ENCODE results near the gene ADAMTSL1. TPM values are rescaled to one million over a fixed set of nuclear protein-coding genes. Genes with fewer than 3 reads are reported as not detected.
A peak's percentile ranks its signal among the peaks of the same experiment; 100 is the strongest.

ADAMTSL1 gene
- total and polyA plus RNA-seq, 4 donors = 0.31 to 3.4 (median 1.9) TPM

DNA sequence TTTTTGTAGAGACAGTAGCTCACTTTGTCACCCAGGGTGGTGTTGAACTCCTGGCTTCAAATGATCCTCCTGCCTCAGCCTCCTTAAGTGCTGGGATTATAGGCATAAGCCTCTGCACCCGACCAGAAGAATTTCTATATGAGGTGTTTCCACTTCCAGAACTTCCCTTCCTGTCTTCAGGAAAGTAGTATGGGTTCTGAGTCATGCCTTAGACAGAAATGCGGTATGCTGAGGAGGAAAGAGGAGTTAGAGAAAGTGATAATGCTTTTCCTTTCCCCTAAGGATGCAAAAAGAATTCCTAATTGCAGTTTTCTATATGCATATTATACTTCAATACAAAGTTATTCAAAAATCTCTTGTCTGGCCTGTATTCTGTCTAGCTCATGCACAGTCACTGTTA, 16.4 kb upstream of the ADAMTSL1 start:
- DNase-seq (ENCODE audit: low spot score) = no peak
- TF ChIP-seq MAX (IDR thresholded peaks at IDR 0.05) = no peak
- TF ChIP-seq JUND (IDR thresholded peaks at IDR 0.05) = no peak
- no peak for TF ChIP-seq HNF4A (conservative IDR thresholded peaks at IDR 0.05)
- TF ChIP-seq HNF4G (IDR thresholded peaks at IDR 0.05) = no peak
- TF ChIP-seq REST (IDR thresholded peaks at IDR 0.05) = no peak
- no peak for TF ChIP-seq YY1 (IDR thresholded peaks at IDR 0.05)
- TF ChIP-seq RAD21 (IDR thresholded peaks at IDR 0.05) = no peak
- TF ChIP-seq, protein P1, sequence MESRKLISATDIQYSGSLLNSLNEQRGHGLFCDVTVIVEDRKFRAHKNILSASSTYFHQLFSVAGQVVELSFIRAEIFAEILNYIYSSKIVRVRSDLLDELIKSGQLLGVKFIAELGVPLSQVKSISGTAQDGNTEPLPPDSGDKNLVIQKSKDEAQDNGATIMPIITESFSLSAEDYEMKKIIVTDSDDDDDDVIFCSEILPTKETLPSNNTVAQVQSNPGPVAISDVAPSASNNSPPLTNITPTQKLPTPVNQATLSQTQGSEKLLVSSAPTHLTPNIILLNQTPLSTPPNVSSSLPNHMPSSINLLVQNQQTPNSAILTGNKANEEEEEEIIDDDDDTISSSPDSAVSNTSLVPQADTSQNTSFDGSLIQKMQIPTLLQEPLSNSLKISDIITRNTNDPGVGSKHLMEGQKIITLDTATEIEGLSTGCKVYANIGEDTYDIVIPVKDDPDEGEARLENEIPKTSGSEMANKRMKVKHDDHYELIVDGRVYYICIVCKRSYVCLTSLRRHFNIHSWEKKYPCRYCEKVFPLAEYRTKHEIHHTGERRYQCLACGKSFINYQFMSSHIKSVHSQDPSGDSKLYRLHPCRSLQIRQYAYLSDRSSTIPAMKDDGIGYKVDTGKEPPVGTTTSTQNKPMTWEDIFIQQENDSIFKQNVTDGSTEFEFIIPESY (IDR thresholded peaks at IDR 0.05) = no peak
- no peak for TF ChIP-seq SP1 (IDR thresholded peaks at IDR 0.05)
- no peak for TF ChIP-seq FOXA1 (IDR thresholded peaks at IDR 0.05)
- TF ChIP-seq, protein P2, sequence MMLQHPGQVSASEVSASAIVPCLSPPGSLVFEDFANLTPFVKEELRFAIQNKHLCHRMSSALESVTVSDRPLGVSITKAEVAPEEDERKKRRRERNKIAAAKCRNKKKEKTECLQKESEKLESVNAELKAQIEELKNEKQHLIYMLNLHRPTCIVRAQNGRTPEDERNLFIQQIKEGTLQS (IDR thresholded peaks at IDR 0.05) = no peak
- TF ChIP-seq FOXA2 (IDR thresholded peaks at IDR 0.05) = no peak
- no peak for TF ChIP-seq TAF1 (conservative IDR thresholded peaks at IDR 0.05)
- no peak for TF ChIP-seq EGR1 (IDR thresholded peaks at IDR 0.05; ENCODE audit: low read depth in 2 of 2)
- TF ChIP-seq GABPA (IDR thresholded peaks at IDR 0.05 in 1 of 2, conservative IDR thresholded peaks at IDR 0.05 in 1 of 2) = no peak
- H3K4me3 ChIP-seq (ENCODE audit: low read depth in 1 of 3, low read length in 3 of 3) = no peak overlapping the region
- H3K27ac ChIP-seq (ENCODE audit: low read depth in 1 of 2, low read length in 2 of 2) = peak overlapping the region; percentile 75 to 88
- H3K36me3 ChIP-seq (ENCODE audit: control insufficient read depth in 4 of 4, insufficient read depth in 3 of 4, low read depth in 1 of 4, low read length in 3 of 4) = no peaks in the 10 kb centered on the region
- peaks cover 5 to 14% (median 11%) of the 10 kb centered on the region in 4 donors for H3K4me1 ChIP-seq (ENCODE audit: control insufficient read depth in 4 of 4, insufficient read depth in 4 of 4, low read length in 3 of 4)
- H3K27me3 ChIP-seq (ENCODE audit: control insufficient read depth in 4 of 4, insufficient read depth in 4 of 4, low read length in 3 of 4) = no peaks in the 10 kb centered on the region
- no peak overlapping the region for H3K9ac ChIP-seq (ENCODE audit: low read depth in 1 of 2, low read length in 2 of 2)
- WGBS = 88% methylated on average over 2 of the region's 2 CpGs
- no peaks in the 10 kb centered on the region for H3K9me3 ChIP-seq (ENCODE audit: control insufficient read depth in 4 of 4, low read length in 3 of 4)

- 90% methylated on average over 7 of the region's 7 CpGs for WGBS
- no peak overlapping the region for H3K9ac ChIP-seq (ENCODE audit: low read depth in 1 of 2, low read length in 2 of 2)
- H3K9me3 ChIP-seq (ENCODE audit: control insufficient read depth in 4 of 4, low read length in 3 of 4) = no peaks in the 10 kb centered on the region
- no peaks in the 10 kb centered on the region for H3K36me3 ChIP-seq (ENCODE audit: control insufficient read depth in 4 of 4, insufficient read depth in 3 of 4, low read depth in 1 of 4, low read length in 3 of 4)
- no peaks in the 10 kb centered on the region for H3K27me3 ChIP-seq (ENCODE audit: control insufficient read depth in 4 of 4, insufficient read depth in 4 of 4, low read length in 3 of 4)
- peaks cover 5 to 14% (median 11%) of the 10 kb centered on the region in 4 donors for H3K4me1 ChIP-seq (ENCODE audit: control insufficient read depth in 4 of 4, insufficient read depth in 4 of 4, low read length in 3 of 4)
- no peak overlapping the region for H3K4me3 ChIP-seq (ENCODE audit: low read depth in 1 of 3, low read length in 3 of 3)
- no peak for DNase-seq (ENCODE audit: low spot score)
- H3K27ac ChIP-seq (ENCODE audit: low read depth in 1 of 2, low read length in 2 of 2) = no peak overlapping the region
- no peak for TF ChIP-seq EGR1 (IDR thresholded peaks at IDR 0.05; ENCODE audit: low read depth in 2 of 2)
- no peak for TF ChIP-seq REST (IDR thresholded peaks at IDR 0.05)
- no peak for TF ChIP-seq FOXA1 (IDR thresholded peaks at IDR 0.05)
- TF ChIP-seq JUND (IDR thresholded peaks at IDR 0.05) = no peak
- TF ChIP-seq CTCF (IDR thresholded peaks at IDR 0.05; ENCODE audit: low read depth, low read length, missing input control) = no peak
- TF ChIP-seq TAF1 (conservative IDR thresholded peaks at IDR 0.05) = no peak
- TF ChIP-seq GABPA (IDR thresholded peaks at IDR 0.05 in 1 of 2, conservative IDR thresholded peaks at IDR 0.05 in 1 of 2) = no peak
- TF ChIP-seq HNF4A (conservative IDR thresholded peaks at IDR 0.05) = no peak
- TF ChIP-seq, protein P2 (IDR thresholded peaks at IDR 0.05) = no peak
- TF ChIP-seq, protein P1 (IDR thresholded peaks at IDR 0.05) = no peak
- TF ChIP-seq FOXA2 (IDR thresholded peaks at IDR 0.05) = no peak
- no peak for TF ChIP-seq RAD21 (IDR thresholded peaks at IDR 0.05)
Observed at GRCh38 chr9:18459962-18460584, 13.9 kb upstream of the ADAMTSL1 start.
